Astrocyte (in vitro differentiated cells and primary cell): ENCODE results near the gene NUP50. TPM values are rescaled to one million over a fixed set of nuclear protein-coding genes. Genes with fewer than 3 reads are reported as not detected.
"Not testable (repeated sequence)": the region's sequence is repeated elsewhere in the genome, so short reads cannot be mapped to it uniquely, and the experiment has no call there.

Experiments used
- DNase-seq: peaks from one replicate; pipeline ENCODE4 v3.0.0-alpha.2; 2010; ENCODE audit warnings: low read depth
- FAIRE-seq: peaks from 2 replicates; lab custom pipeline; 2011; peaks lifted over from hg19 to GRCh38; lab: Jason Lieb, UNC
- H2AFZ ChIP-seq: 2 replicates; pipeline ENCODE4 v1.6.0; 2012; ENCODE audit warnings: low read depth, low read length, inconsistent platforms
- H3K27ac ChIP-seq: 2 replicates; pipeline ENCODE4 v1.5.1; 2011; ENCODE audit warnings: low read depth, low read length, inconsistent platforms
- H3K27me3 ChIP-seq: 2 replicates; pipeline ENCODE4 v1.6.0; 2011; ENCODE audit warnings: low read length, inconsistent platforms; ENCODE audit not compliant: insufficient read depth
- H3K36me3 ChIP-seq: 2 replicates; pipeline ENCODE4 v1.5.1; 2011; ENCODE audit warnings: low read length, inconsistent platforms; ENCODE audit not compliant: insufficient read depth
- H3K4me1 ChIP-seq: 2 replicates; pipeline ENCODE4 v1.5.1; 2011; ENCODE audit warnings: low read length, inconsistent platforms; ENCODE audit not compliant: insufficient read depth
- H3K4me2 ChIP-seq: 2 replicates; pipeline ENCODE4 v1.6.0; 2012; ENCODE audit warnings: low read length, inconsistent platforms
- H3K4me3 ChIP-seq: 2 replicates; pipeline ENCODE4 v1.5.1; 2011; ENCODE audit warnings: low read depth, mild to moderate bottlenecking, low read length, inconsistent platforms; ENCODE audit not compliant: insufficient read depth
- H3K79me2 ChIP-seq: 2 replicates; pipeline ENCODE4 v1.6.0; 2012; ENCODE audit warnings: mild to moderate bottlenecking, low read length, inconsistent platforms; ENCODE audit not compliant: insufficient read depth
- H3K9ac ChIP-seq: 2 replicates; pipeline ENCODE4 v1.6.0; 2012; ENCODE audit warnings: mild to moderate bottlenecking, low read length, inconsistent platforms
- H3K9me3 ChIP-seq: 2 replicates; pipeline ENCODE4 v1.5.1; 2012; ENCODE audit warnings: low read depth, mild to moderate bottlenecking, low read length, inconsistent platforms; ENCODE audit not compliant: insufficient read depth
- H4K20me1 ChIP-seq: 2 replicates; pipeline ENCODE4 v1.6.0; 2012; ENCODE audit warnings: low read length, inconsistent platforms; ENCODE audit not compliant: insufficient read depth
- H3K27ac Mint-ChIP-seq: one replicate; pipeline ENCODE4 v1.8.0; 2021; ENCODE audit warnings: mild to moderate bottlenecking, mixed read lengths; ENCODE audit not compliant: unreplicated experiment
- H3K27me3 Mint-ChIP-seq: one replicate; pipeline ENCODE4 v1.8.0; 2021; ENCODE audit warnings: low read depth, mixed read lengths; ENCODE audit not compliant: unreplicated experiment
- H3K36me3 Mint-ChIP-seq: one replicate; pipeline ENCODE4 v1.8.0; 2021; ENCODE audit warnings: low read depth, mixed read lengths; ENCODE audit not compliant: unreplicated experiment
- H3K4me1 Mint-ChIP-seq: one replicate; pipeline ENCODE4 v1.8.0; 2021; ENCODE audit warnings: low read depth, mixed read lengths; ENCODE audit not compliant: unreplicated experiment
- H3K4me3 Mint-ChIP-seq: one replicate; pipeline ENCODE4 v1.8.0; 2021; ENCODE audit warnings: mild to moderate bottlenecking, moderate library complexity, mixed read lengths; ENCODE audit not compliant: unreplicated experiment
- H3K9me3 Mint-ChIP-seq: one replicate; pipeline ENCODE4 v1.8.0; 2021; ENCODE audit warnings: mild to moderate bottlenecking, mixed read lengths; ENCODE audit not compliant: unreplicated experiment
- EZH2 ChIP-seq: IDR thresholded peaks from 2 replicates; pipeline ENCODE4 v1.6.1; 2012; ENCODE audit warnings: mild to moderate bottlenecking, low read length, inconsistent platforms; ENCODE audit not compliant: insufficient read depth
- total RNA-seq: library from RNA; stranded (reverse); gene quantifications from 2 replicates; pipeline ENCODE4 v1.2.1, GENCODE V29; 2021
- TF ChIP-seq, protein P1 (sequence below): IDR thresholded peaks from 2 replicates; pipeline ENCODE4 v1.5.1; 2011; ENCODE audit warnings: low read depth, mild to moderate bottlenecking, inconsistent platforms, low read length, moderate library complexity; ENCODE audit not compliant: insufficient read depth

Gene NUP50
- total RNA-seq, 1 donor from 2014 or later, result 56.4 TPM

DNA sequence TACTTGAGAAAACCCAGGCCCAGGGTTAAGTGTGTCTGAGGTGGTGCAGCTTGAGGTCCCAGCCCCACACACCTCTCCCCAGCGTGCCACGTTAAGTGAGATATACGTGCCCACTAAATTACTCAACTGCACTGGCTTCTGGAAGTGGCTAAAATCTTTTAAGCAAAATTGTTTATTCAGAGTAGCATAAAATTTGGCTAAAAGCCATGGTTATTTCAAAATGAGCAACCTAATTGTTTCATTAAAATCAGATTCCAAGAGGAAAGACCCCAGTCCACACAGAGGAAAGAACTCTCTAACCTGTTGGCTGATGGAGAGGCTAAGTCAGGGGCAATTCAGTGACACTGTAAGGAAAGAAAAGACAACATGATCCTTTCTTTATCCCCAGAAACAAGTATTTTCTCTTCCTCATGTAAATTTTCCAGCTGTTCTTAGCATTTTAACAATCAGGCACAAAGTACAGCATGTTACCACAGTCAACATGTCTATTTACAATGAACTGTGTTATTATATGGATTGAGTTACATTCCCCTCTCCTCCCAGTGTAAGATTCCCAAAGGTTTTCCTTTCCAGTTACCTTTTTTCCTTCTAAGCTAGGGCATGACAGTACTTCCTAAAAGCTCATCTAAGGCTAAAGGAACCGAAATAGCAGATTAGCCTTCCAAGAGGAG, 26.6 kb downstream of the NUP50 start:
- H3K9me3 Mint-ChIP-seq, result no peaks in the 10 kb centered on the region
- no peaks in the 10 kb centered on the region for H3K4me1 ChIP-seq
- peaks cover 22% of the 10 kb centered on the region for H4K20me1 ChIP-seq
- H2AFZ ChIP-seq, result no peak overlapping the region
- H3K4me1 Mint-ChIP-seq, result no peaks in the 10 kb centered on the region
- no peaks in the 10 kb centered on the region for H3K9me3 ChIP-seq
- TF ChIP-seq EZH2, result no peak
- TF ChIP-seq, protein P1, sequence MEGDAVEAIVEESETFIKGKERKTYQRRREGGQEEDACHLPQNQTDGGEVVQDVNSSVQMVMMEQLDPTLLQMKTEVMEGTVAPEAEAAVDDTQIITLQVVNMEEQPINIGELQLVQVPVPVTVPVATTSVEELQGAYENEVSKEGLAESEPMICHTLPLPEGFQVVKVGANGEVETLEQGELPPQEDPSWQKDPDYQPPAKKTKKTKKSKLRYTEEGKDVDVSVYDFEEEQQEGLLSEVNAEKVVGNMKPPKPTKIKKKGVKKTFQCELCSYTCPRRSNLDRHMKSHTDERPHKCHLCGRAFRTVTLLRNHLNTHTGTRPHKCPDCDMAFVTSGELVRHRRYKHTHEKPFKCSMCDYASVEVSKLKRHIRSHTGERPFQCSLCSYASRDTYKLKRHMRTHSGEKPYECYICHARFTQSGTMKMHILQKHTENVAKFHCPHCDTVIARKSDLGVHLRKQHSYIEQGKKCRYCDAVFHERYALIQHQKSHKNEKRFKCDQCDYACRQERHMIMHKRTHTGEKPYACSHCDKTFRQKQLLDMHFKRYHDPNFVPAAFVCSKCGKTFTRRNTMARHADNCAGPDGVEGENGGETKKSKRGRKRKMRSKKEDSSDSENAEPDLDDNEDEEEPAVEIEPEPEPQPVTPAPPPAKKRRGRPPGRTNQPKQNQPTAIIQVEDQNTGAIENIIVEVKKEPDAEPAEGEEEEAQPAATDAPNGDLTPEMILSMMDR, result no peak
- DNase-seq, result no peak
- no peaks in the 10 kb centered on the region for H3K27me3 Mint-ChIP-seq
- peaks cover 3% of the 10 kb centered on the region for H3K79me2 ChIP-seq
- H3K27ac Mint-ChIP-seq, result no peak overlapping the region
- no peak overlapping the region for H3K9ac ChIP-seq
- no peak overlapping the region for H3K4me3 Mint-ChIP-seq
- H3K27ac ChIP-seq, result no peak overlapping the region
- H3K4me3 ChIP-seq, result no peak overlapping the region
- peaks cover 18% of the 10 kb centered on the region for H3K36me3 Mint-ChIP-seq
- no peak overlapping the region for H3K4me2 ChIP-seq
- H3K27me3 ChIP-seq, result no peaks in the 10 kb centered on the region
- FAIRE-seq, result no peak
- H3K36me3 ChIP-seq, result peaks cover 7% of the 10 kb centered on the region

DNA sequence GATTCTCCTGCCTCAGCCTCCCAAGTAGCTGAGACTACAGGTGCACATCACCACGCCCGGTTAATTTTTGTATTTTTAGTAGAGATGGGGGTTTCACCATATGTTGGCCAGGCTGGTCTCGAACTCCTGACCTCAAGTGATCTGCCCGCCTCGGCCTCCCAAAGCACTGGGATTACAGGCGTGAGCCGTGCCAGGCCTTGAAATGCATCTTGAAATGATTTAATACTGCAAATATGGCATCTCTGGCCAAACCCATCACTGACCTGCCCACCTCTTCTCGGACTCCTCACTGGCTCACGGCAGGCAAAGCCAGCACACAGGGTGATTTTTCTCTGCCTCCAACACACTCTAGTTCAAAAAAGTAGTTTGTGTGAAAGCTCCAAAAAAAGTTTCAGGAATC, 28.0 kb downstream of the NUP50 start:
- not testable (repeated sequence) for H3K79me2 ChIP-seq, H3K9me3 Mint-ChIP-seq, H3K4me3 ChIP-seq, H3K36me3 ChIP-seq, H3K27ac Mint-ChIP-seq, H3K27me3 ChIP-seq, H3K4me1 Mint-ChIP-seq, H3K9ac ChIP-seq, H3K27ac ChIP-seq, H3K4me3 Mint-ChIP-seq, H3K27me3 Mint-ChIP-seq, FAIRE-seq, H3K4me2 ChIP-seq, DNase-seq, H3K9me3 ChIP-seq, H3K4me1 ChIP-seq, H2AFZ ChIP-seq
- peaks cover 22% of the 10 kb centered on the region for H4K20me1 ChIP-seq
- peaks cover 18% of the 10 kb centered on the region for H3K36me3 Mint-ChIP-seq

DNA sequence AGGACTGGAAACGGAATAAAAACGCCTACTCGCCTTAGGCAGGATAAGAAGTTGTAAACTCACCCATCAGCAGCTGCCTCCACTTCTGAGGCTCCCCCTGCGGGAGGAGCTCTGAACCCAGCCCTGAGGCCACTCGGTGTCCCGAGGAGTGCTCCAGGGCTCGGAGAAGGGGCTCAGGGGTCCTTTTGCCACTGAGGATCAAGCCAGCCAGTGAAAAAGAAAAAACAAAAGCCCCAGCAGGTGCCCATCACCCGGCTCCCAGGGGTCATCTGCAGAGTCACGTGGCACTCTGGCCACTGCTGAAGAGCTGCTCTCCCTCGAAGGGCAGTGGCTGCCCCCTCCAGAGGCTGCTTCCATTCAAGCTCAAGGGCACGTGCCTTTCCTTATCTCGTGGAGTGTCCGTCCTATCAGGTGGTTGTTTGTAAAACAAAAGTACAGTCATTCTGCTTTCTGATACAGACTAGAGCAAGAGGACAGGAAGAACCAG, 29.0 kb downstream of the NUP50 start:
- Histone ChIP-seq H3K36me3 (peaks cover 2% of the 10 kb centered on the region), H3K27ac (no peak overlapping the region), H3K9me3 (no peaks in the 10 kb centered on the region), H3K4me1 (no peaks in the 10 kb centered on the region), H4K20me1 (peaks cover 22% of the 10 kb centered on the region), H3K27me3 (no peaks in the 10 kb centered on the region), H3K4me2 (no peak overlapping the region), H2AFZ (no peak overlapping the region), H3K4me3 (no peak overlapping the region), H3K79me2 (no peaks in the 10 kb centered on the region), H3K9ac (no peak overlapping the region)
- Mint-ChIP-seq H3K4me1 (no peaks in the 10 kb centered on the region), H3K9me3 (no peaks in the 10 kb centered on the region), H3K27me3 (no peaks in the 10 kb centered on the region), H3K27ac (no peak overlapping the region), H3K36me3 (peaks cover 18% of the 10 kb centered on the region), H3K4me3 (no peak overlapping the region)
- DNase-seq (no peak), FAIRE-seq (no peak)
- TF ChIP-seq EZH2, result no peak
- TF ChIP-seq, protein P1, result no peak
